Measurements from ENCODE around the gene OSER1. TPM values are rescaled to one million over a fixed set of nuclear protein-coding genes. Genes with fewer than 3 reads are reported as not detected.
A peak's percentile ranks its signal among the peaks of the same experiment; 100 is the strongest.

Gene OSER1
- polyA plus RNA-seq, 3 donors, result 42.3 to 89.1 (median 45.1) TPM

DNA sequence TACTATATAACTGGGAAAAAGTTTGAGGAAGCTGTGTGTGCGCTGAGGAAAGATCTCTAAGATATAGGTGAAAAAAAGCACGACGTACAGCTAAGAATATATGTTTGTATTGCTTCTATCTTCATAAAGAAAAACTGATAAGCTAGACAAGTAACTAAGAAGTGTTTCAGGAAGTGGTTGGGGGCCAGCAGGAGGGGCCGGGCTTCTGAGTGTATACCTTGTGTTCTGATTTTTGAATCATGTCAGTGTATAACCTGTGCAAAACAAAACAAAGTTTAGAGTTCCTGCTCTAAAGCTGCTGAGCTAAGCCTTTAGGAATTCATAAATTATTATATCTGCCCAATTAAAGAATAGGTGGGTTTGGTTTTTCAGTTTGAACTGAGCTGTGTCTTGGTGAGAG, 7.9 kb upstream of the OSER1 start:
- H3K4me3 ChIP-seq (replicated peaks in 1 of 3; ENCODE audit: low read depth in 2 of 3, low read length in 3 of 3), result no peak overlapping the region
- Mint-ChIP-seq H3K9me3 (no peaks in the 10 kb centered on the region), H3K27ac (no peak overlapping the region), H3K36me3 (peaks cover 0 to 5% of the 10 kb centered on the region in 2 donors), H3K4me1 (peaks cover 24% of the 10 kb centered on the region), H3K27me3 (ENCODE audit: low read depth in 3 of 3) (peaks cover 3 to 9% (median 5%) of the 10 kb centered on the region in 3 donors), H3K4me3 (no peak overlapping the region)
- no peaks in the 10 kb centered on the region for H3K36me3 ChIP-seq (replicated peaks in 1 of 2; ENCODE audit: control insufficient read depth in 1 of 2, insufficient read depth in 2 of 2, low read length in 2 of 2)
- H2AFZ ChIP-seq (ENCODE audit: insufficient read depth, low read depth, low read length, poor library complexity, severe bottlenecking), result no peak overlapping the region
- H3K9me3 ChIP-seq (replicated peaks in 1 of 2; ENCODE audit: control insufficient read depth in 1 of 2, insufficient read depth in 1 of 2, low read length in 2 of 2), result no peaks in the 10 kb centered on the region
- 30% methylated on average over 2 of the region's 4 CpGs for WGBS (ENCODE audit: insufficient coverage)
- H3K27ac ChIP-seq (ENCODE audit: low read depth in 1 of 2, low read length in 2 of 2), result no peak overlapping the region
- no peak for DNase-seq
- no peak overlapping the region for H3K4me2 ChIP-seq (replicated peaks; ENCODE audit: extremely low read depth, low read length, poor library complexity, severe bottlenecking)
- no peak overlapping the region for H3K9ac ChIP-seq (ENCODE audit: insufficient read depth, low read length, poor library complexity, severe bottlenecking)
- peaks cover 4 to 9% of the 10 kb centered on the region in 2 donors for H3K4me1 ChIP-seq (ENCODE audit: control insufficient read depth in 1 of 2, insufficient read depth in 2 of 2, low read length in 2 of 2)
- intact Hi-C loops (cut with micrococcal nuclease), result loop anchor here (10.0 kb wide), 2 partner anchors 516 to 646 kb away; no protein-coding TSS in a partner anchor
- H4K20me1 ChIP-seq (ENCODE audit: insufficient read depth, low read length), result no peaks in the 10 kb centered on the region
- H3K27me3 ChIP-seq (ENCODE audit: control insufficient read depth in 2 of 2, insufficient read depth in 2 of 2, low read length in 2 of 2), result no peaks in the 10 kb centered on the region
- H3K79me2 ChIP-seq (ENCODE audit: insufficient read depth, low read length), result no peaks in the 10 kb centered on the region
- TF ChIP-seq, protein P1, sequence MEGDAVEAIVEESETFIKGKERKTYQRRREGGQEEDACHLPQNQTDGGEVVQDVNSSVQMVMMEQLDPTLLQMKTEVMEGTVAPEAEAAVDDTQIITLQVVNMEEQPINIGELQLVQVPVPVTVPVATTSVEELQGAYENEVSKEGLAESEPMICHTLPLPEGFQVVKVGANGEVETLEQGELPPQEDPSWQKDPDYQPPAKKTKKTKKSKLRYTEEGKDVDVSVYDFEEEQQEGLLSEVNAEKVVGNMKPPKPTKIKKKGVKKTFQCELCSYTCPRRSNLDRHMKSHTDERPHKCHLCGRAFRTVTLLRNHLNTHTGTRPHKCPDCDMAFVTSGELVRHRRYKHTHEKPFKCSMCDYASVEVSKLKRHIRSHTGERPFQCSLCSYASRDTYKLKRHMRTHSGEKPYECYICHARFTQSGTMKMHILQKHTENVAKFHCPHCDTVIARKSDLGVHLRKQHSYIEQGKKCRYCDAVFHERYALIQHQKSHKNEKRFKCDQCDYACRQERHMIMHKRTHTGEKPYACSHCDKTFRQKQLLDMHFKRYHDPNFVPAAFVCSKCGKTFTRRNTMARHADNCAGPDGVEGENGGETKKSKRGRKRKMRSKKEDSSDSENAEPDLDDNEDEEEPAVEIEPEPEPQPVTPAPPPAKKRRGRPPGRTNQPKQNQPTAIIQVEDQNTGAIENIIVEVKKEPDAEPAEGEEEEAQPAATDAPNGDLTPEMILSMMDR (IDR thresholded peaks at IDR 0.05), result no peak

DNA sequence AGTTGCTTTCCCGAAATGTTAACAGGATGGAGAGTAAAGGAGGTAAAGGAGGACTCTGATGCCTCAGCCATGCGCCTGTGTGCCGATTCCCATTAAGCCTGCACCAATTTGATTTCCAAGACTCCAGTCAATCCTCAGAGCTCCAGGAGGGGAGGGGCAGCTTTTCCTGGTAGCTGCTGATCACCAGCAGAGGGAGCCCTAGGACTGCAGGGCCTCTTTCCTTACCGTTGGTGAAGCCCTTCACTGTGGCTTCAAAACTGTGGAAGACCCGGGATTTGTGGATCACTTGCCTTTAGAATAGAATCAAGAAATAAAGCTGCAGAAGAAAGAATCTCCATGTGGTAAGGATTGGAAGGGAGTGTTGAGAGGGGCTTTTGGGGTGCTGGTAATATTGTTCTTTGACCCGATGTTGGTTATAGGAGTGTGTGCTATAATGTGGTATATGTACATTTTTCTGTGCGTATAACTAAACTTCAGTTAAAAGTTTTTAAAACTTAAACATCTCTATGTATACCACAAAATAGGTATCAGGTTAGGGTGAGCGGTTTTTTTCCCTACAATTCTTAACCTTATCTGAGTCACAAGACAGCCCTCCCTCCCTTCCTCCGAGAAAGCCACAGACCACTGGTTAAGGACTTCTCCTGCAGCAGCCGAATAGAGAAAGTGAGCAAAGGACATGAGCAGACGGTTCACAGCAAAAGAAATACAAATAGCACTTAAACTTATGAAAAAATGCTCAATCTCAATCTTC, 6.9 kb upstream of the OSER1 start:
- Histone ChIP-seq H4K20me1 (ENCODE audit: insufficient read depth, low read length) (no peaks in the 10 kb centered on the region), H3K4me3 (replicated peaks in 1 of 3; ENCODE audit: low read depth in 2 of 3, low read length in 3 of 3) (no peak overlapping the region), H3K4me1 (ENCODE audit: control insufficient read depth in 1 of 2, insufficient read depth in 2 of 2, low read length in 2 of 2) (peaks cover 4 to 9% of the 10 kb centered on the region in 2 donors), H3K4me2 (replicated peaks; ENCODE audit: extremely low read depth, low read length, poor library complexity, severe bottlenecking) (peak overlapping the region; percentile 11), H2AFZ (ENCODE audit: insufficient read depth, low read depth, low read length, poor library complexity, severe bottlenecking) (peak overlapping the region; percentile 8), H3K79me2 (ENCODE audit: insufficient read depth, low read length) (no peaks in the 10 kb centered on the region), H3K9me3 (replicated peaks in 1 of 2; ENCODE audit: control insufficient read depth in 1 of 2, insufficient read depth in 1 of 2, low read length in 2 of 2) (no peaks in the 10 kb centered on the region), H3K36me3 (replicated peaks in 1 of 2; ENCODE audit: control insufficient read depth in 1 of 2, insufficient read depth in 2 of 2, low read length in 2 of 2) (no peaks in the 10 kb centered on the region), H3K27ac (ENCODE audit: low read depth in 1 of 2, low read length in 2 of 2) (no peak overlapping the region), H3K9ac (ENCODE audit: insufficient read depth, low read length, poor library complexity, severe bottlenecking) (no peak overlapping the region), H3K27me3 (ENCODE audit: control insufficient read depth in 2 of 2, insufficient read depth in 2 of 2, low read length in 2 of 2) (no peaks in the 10 kb centered on the region)
- Mint-ChIP-seq H3K27me3 (ENCODE audit: low read depth in 3 of 3) (peaks cover 3 to 9% (median 5%) of the 10 kb centered on the region in 3 donors), H3K27ac (no peak overlapping the region), H3K9me3 (no peaks in the 10 kb centered on the region), H3K4me1 (peaks cover 24% of the 10 kb centered on the region), H3K36me3 (peaks cover 0 to 5% of the 10 kb centered on the region in 2 donors), H3K4me3 (peak overlapping the region in 1 of 2 donors; percentile 31)
- intact Hi-C loops (cut with micrococcal nuclease), result loop anchor here (2.0 to 10.0 kb wide), 3 partner anchors 93 to 647 kb away; partner anchors contain the start of gene FITM2 (in 1 of the 2)
- peak; percentile 49 to 65 (median 61) for DNase-seq
- TF ChIP-seq, protein P1 (IDR thresholded peaks at IDR 0.05), result peak; percentile 94
- 18% methylated on average over 5 of the region's 11 CpGs for WGBS (ENCODE audit: insufficient coverage)
